Measurements from ENCODE around the gene ATP5MK. TPM values are rescaled to one million over a fixed set of nuclear protein-coding genes. Genes with fewer than 3 reads are reported as not detected.

ATP5MK gene
- total and polyA plus RNA-seq, 2 experiments from 2014 or later = 197 to 566 TPM

GRCh38 chr10:103439776-103440175 lies 43.5 kb upstream of the ATP5MK start:
- in situ Hi-C loops (cut with MboI) = no loop called here
- no peaks in the 10 kb centered on the region for H3K9me2 ChIP-seq (ENCODE audit: insufficient read depth)
- DNase-seq = no peak
- no peaks in the 10 kb centered on the region for H3K79me2 ChIP-seq (ENCODE audit: insufficient read depth)
- no peak overlapping the region for H3K27ac ChIP-seq
- no peak overlapping the region for H3K4me3 ChIP-seq
- H3K4me1 ChIP-seq (ENCODE audit: insufficient read depth) = no peaks in the 10 kb centered on the region
- peaks cover 54% of the 10 kb centered on the region for H3K36me3 ChIP-seq (ENCODE audit: low read depth)
- no peak overlapping the region for H2AFZ ChIP-seq
- no peaks in the 10 kb centered on the region for H4K20me1 ChIP-seq (ENCODE audit: insufficient read depth)
- no peak overlapping the region for H3K9ac ChIP-seq
- peaks cover 27% of the 10 kb centered on the region for H3F3A ChIP-seq (ENCODE audit: insufficient read depth)
- no peak overlapping the region for H3K4me2 ChIP-seq (ENCODE audit: unreplicated experiment)
- no peaks in the 10 kb centered on the region for H3K27me3 ChIP-seq (replicated peaks; ENCODE audit: insufficient read depth)
- 88 to 90% methylated on average over 4 of the region's 4 CpGs for WGBS, 2 experiments (ENCODE audit: low coverage in 1 of 2, low lambda C conversion rate in 2 of 2, missing lambda C conversion rate in 2 of 2)
- TF ChIP-seq EZH2phosphoT487 (IDR thresholded peaks at IDR 0.05; ENCODE audit: insufficient read depth, low read depth) (no peak), EZH2 (IDR thresholded peaks at IDR 0.05; ENCODE audit: insufficient read depth, poor library complexity, severe bottlenecking) (no peak)
- H3K9me3 ChIP-seq (ENCODE audit: low read depth) = no peaks in the 10 kb centered on the region

GRCh38 chr10:103433858-103434257 lies 37.6 kb upstream of the ATP5MK start:
- no peaks in the 10 kb centered on the region for H4K20me1 ChIP-seq (ENCODE audit: insufficient read depth)
- DNase-seq = no peak

GRCh38 chr10:103431902-103432301 lies 35.6 kb upstream of the ATP5MK start:
- no peak for TF ChIP-seq EZH2 (IDR thresholded peaks at IDR 0.05; ENCODE audit: insufficient read depth, poor library complexity, severe bottlenecking)
- TF ChIP-seq EZH2phosphoT487 (IDR thresholded peaks at IDR 0.05; ENCODE audit: insufficient read depth, low read depth) = no peak
- Histone ChIP-seq H3K4me2 (ENCODE audit: unreplicated experiment) (no peak overlapping the region), H2AFZ (no peak overlapping the region), H3K9me3 (ENCODE audit: low read depth) (no peaks in the 10 kb centered on the region), H4K20me1 (ENCODE audit: insufficient read depth) (no peaks in the 10 kb centered on the region), H3K27me3 (replicated peaks; ENCODE audit: insufficient read depth) (no peaks in the 10 kb centered on the region), H3K27ac (no peak overlapping the region), H3K9me2 (ENCODE audit: insufficient read depth) (no peaks in the 10 kb centered on the region), H3F3A (ENCODE audit: insufficient read depth) (no peaks in the 10 kb centered on the region), H3K4me1 (ENCODE audit: insufficient read depth) (no peaks in the 10 kb centered on the region), H3K4me3 (no peak overlapping the region), H3K36me3 (ENCODE audit: low read depth) (peaks cover 63% of the 10 kb centered on the region), H3K79me2 (ENCODE audit: insufficient read depth) (no peaks in the 10 kb centered on the region), H3K9ac (no peak overlapping the region)
- in situ Hi-C loops (cut with MboI) = no loop called here
- DNase-seq = no peak
- WGBS, 2 experiments (ENCODE audit: low coverage in 1 of 2, low lambda C conversion rate in 2 of 2, missing lambda C conversion rate in 2 of 2) = 75 to 78% methylated on average over 8 of the region's 8 CpGs

More at GRCh38 chr10:103433858-103434257, 37.6 kb upstream of the ATP5MK start:
- Histone ChIP-seq H3K79me2 (ENCODE audit: insufficient read depth) (no peaks in the 10 kb centered on the region), H3K36me3 (ENCODE audit: low read depth) (peaks cover 59% of the 10 kb centered on the region), H3K4me3 (no peak overlapping the region), H3K27me3 (replicated peaks; ENCODE audit: insufficient read depth) (no peaks in the 10 kb centered on the region), H3K9ac (no peak overlapping the region), H3K4me2 (ENCODE audit: unreplicated experiment) (no peak overlapping the region), H3K4me1 (ENCODE audit: insufficient read depth) (no peaks in the 10 kb centered on the region), H3K27ac (no peak overlapping the region), H3F3A (ENCODE audit: insufficient read depth) (no peaks in the 10 kb centered on the region), H2AFZ (no peak overlapping the region), H3K9me3 (ENCODE audit: low read depth) (no peaks in the 10 kb centered on the region), H3K9me2 (ENCODE audit: insufficient read depth) (no peaks in the 10 kb centered on the region)
- in situ Hi-C loops (cut with MboI) = no loop called here
- 94 to 98% methylated on average over 2 of the region's 2 CpGs for WGBS, 2 experiments (ENCODE audit: low coverage in 1 of 2, low lambda C conversion rate in 2 of 2, missing lambda C conversion rate in 2 of 2)
- TF ChIP-seq EZH2 (IDR thresholded peaks at IDR 0.05; ENCODE audit: insufficient read depth, poor library complexity, severe bottlenecking) = no peak
- no peak for TF ChIP-seq EZH2phosphoT487 (IDR thresholded peaks at IDR 0.05; ENCODE audit: insufficient read depth, low read depth)

GRCh38 chr10:103429647-103430046 lies 33.4 kb upstream of the ATP5MK start:
- Histone ChIP-seq H4K20me1 (ENCODE audit: insufficient read depth) (no peaks in the 10 kb centered on the region), H3K36me3 (ENCODE audit: low read depth) (peaks cover 68% of the 10 kb centered on the region), H3K9me3 (ENCODE audit: low read depth) (no peaks in the 10 kb centered on the region), H3K4me3 (no peak overlapping the region), H3K9me2 (ENCODE audit: insufficient read depth) (no peaks in the 10 kb centered on the region), H3K4me2 (ENCODE audit: unreplicated experiment) (no peak overlapping the region), H3K79me2 (ENCODE audit: insufficient read depth) (no peaks in the 10 kb centered on the region; the same call in none of the 2 replicates), H3K27me3 (replicated peaks; ENCODE audit: insufficient read depth) (no peaks in the 10 kb centered on the region), H3K4me1 (ENCODE audit: insufficient read depth) (no peaks in the 10 kb centered on the region), H2AFZ (no peak overlapping the region), H3F3A (ENCODE audit: insufficient read depth) (no peaks in the 10 kb centered on the region), H3K27ac (no peak overlapping the region), H3K9ac (no peak overlapping the region)
- in situ Hi-C loops (cut with MboI) = no loop called here
- 91 to 96% methylated on average over 5 of the region's 5 CpGs for WGBS, 2 experiments (ENCODE audit: low coverage in 1 of 2, low lambda C conversion rate in 2 of 2, missing lambda C conversion rate in 2 of 2)
- TF ChIP-seq EZH2 (IDR thresholded peaks at IDR 0.05; ENCODE audit: insufficient read depth, poor library complexity, severe bottlenecking) (no peak), EZH2phosphoT487 (IDR thresholded peaks at IDR 0.05; ENCODE audit: insufficient read depth, low read depth) (no peak)
- no peak for DNase-seq
